ENCODE measurements around the gene C3orf18. TPM values are rescaled to one million over a fixed set of nuclear protein-coding genes. Genes with fewer than 3 reads are reported as not detected.

Gene C3orf18
- total and polyA plus RNA-seq, 9 of the 15 experiments (the other 6 are each of a cell fraction or from before 2014, with no cell fraction given): 0.01 to 2.3 (median 0.94) TPM

GRCh38 chr3:50612234-50612882 is 44.8 kb upstream of the C3orf18 start (continued):
- 0 out of 2 replicates have a peak, but pooled peaks have one; percentile 19 for TF ChIP-seq CBX1 (IDR thresholded peaks at IDR 0.05; ENCODE audit: low read depth)
- TF ChIP-seq SRSF9 (IDR thresholded peaks at IDR 0.05; ENCODE audit: borderline replicate concordance, low read depth, low read length): no peak
- peak; percentile 74 for TF ChIP-seq NCOR1 (IDR thresholded peaks at IDR 0.05)
- peak; percentile 87 for TF ChIP-seq NKRF (IDR thresholded peaks at IDR 0.05; ENCODE audit: borderline replicate concordance)
- 0 out of 2 replicates have a peak, but pooled peaks have one; percentile 44 for TF ChIP-seq THAP7 (CRISPR knock-in tag; IDR thresholded peaks at IDR 0.05)
- peak; percentile 6; the same call in 1 of the 2 replicates for TF ChIP-seq RNF2 (IDR thresholded peaks at IDR 0.05)
- TF ChIP-seq CHD2 (IDR thresholded peaks at IDR 0.05; ENCODE audit: low read depth, low read length): no peak
- TF ChIP-seq, protein P1, sequence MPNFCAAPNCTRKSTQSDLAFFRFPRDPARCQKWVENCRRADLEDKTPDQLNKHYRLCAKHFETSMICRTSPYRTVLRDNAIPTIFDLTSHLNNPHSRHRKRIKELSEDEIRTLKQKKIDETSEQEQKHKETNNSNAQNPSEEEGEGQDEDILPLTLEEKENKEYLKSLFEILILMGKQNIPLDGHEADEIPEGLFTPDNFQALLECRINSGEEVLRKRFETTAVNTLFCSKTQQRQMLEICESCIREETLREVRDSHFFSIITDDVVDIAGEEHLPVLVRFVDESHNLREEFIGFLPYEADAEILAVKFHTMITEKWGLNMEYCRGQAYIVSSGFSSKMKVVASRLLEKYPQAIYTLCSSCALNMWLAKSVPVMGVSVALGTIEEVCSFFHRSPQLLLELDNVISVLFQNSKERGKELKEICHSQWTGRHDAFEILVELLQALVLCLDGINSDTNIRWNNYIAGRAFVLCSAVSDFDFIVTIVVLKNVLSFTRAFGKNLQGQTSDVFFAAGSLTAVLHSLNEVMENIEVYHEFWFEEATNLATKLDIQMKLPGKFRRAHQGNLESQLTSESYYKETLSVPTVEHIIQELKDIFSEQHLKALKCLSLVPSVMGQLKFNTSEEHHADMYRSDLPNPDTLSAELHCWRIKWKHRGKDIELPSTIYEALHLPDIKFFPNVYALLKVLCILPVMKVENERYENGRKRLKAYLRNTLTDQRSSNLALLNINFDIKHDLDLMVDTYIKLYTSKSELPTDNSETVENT (CRISPR knock-in tag; IDR thresholded peaks at IDR 0.05): peak; percentile 34; the same call in 1 of the 2 replicates
- no peak for TF ChIP-seq SNRNP70 (optimal IDR thresholded peaks at IDR 0.05; ENCODE audit: low read depth, low read length)
- TF ChIP-seq RUNX1 (IDR thresholded peaks at IDR 0.05; ENCODE audit: low read depth): no peak
- peak; percentile 39 for TF ChIP-seq MYNN (IDR thresholded peaks at IDR 0.05)
- TF ChIP-seq MYNN (CRISPR knock-in tag; IDR thresholded peaks at IDR 0.05): no peak
- no peak for TF ChIP-seq NELFE (IDR thresholded peaks at IDR 0.05; ENCODE audit: insufficient read depth, insufficient read length)
- no peak for TF ChIP-seq ZBTB26 (CRISPR knock-in tag; IDR thresholded peaks at IDR 0.05)
- TF ChIP-seq U2AF2 (optimal IDR thresholded peaks at IDR 0.05; ENCODE audit: low read depth, low read length): no peak
- no peak for TF ChIP-seq ZNF398 (CRISPR knock-in tag; IDR thresholded peaks at IDR 0.05)
- TF ChIP-seq ZC3H4 (CRISPR knock-in tag; IDR thresholded peaks at IDR 0.05; ENCODE audit: borderline replicate concordance): no peak
- TF ChIP-seq TCF3 (CRISPR knock-in tag; IDR thresholded peaks at IDR 0.05): peak; percentile 57
- no peak for TF ChIP-seq SETDB1 (IDR thresholded peaks at IDR 0.05; ENCODE audit: low read length)
- TF ChIP-seq HNRNPK (IDR thresholded peaks at IDR 0.05; ENCODE audit: low read depth, low read length, poor library complexity, severe bottlenecking): no peak
- peak in 1 of 2 experiments; percentile 14; a peak in 1 of 4 replicates for TF ChIP-seq RAD21 (CRISPR knock-in tag; conservative IDR thresholded peaks at IDR 0.05 in 1 of 2, IDR thresholded peaks at IDR 0.05 in 1 of 2)
